Mesenteric fat pad (tissue), 1 donor: ENCODE results near the gene ZFP37. TPM values are rescaled to one million over a fixed set of nuclear protein-coding genes. Genes with fewer than 3 reads are reported as not detected.

Experiments
- total RNA-seq: library from RNA; stranded (reverse); fragmentation: NEBNext Ultra II Directional; extraction: Animal tissue kit (Norgen Biotek cat#: 25700); gene quantifications from one replicate; pipeline ENCODE4 v1.2.1, GENCODE V29; 2021
- donor health status: DM: yes; HTN: yes; CAD: no.

ZFP37 gene
- total RNA-seq, 1 donor from 2014 or later, result 2.0 TPM

Other genes starting within 250 kb of the ZFP37 start
- gene SLC46A2, start 165.8 kb downstream of the ZFP37 start, total RNA-seq, result 0.35 TPM
- gene ZNF883, start 44.5 kb downstream of the ZFP37 start, total RNA-seq, result 2.5 TPM
- 62.4 TPM for gene SLC31A2, start 94.3 kb upstream of the ZFP37 start, total RNA-seq
- 37.3 TPM for gene FKBP15, start 164.6 kb upstream of the ZFP37 start, total RNA-seq
- gene SLC31A1, start 164.8 kb upstream of the ZFP37 start, total RNA-seq, result 34.6 TPM
- 32.7 TPM for gene CDC26, start 218.8 kb upstream of the ZFP37 start, total RNA-seq
- gene PRPF4, start 218.9 kb upstream of the ZFP37 start, total RNA-seq, result 18.3 TPM
- gene RNF183, start 246.7 kb upstream of the ZFP37 start, total RNA-seq, result not detected